Tibial nerve (tissue), 4 donors: ENCODE measurements around the gene SOCS6. TPM values are rescaled to one million over a fixed set of nuclear protein-coding genes. Genes with fewer than 3 reads are reported as not detected.
A peak's percentile ranks its signal among the peaks of the same experiment; 100 is the strongest.

Experiments
- DNase-seq, 2 donors: peaks; one replicate each; pipeline ENCODE4 v3.0.0-alpha.2; 2019; ENCODE audit warnings: low spot score in 2 of 2
- H3K27ac ChIP-seq, 4 donors: fragments of 200-600 bp; sonication (generic) in 3 of 4; one replicate each; pipeline ENCODE4 v1.5.1; 2017 to 2019; ENCODE audit warnings: mild to moderate bottlenecking in 1 of 4
- H3K27me3 ChIP-seq, 2 donors: fragments of 200-600 bp; sonication (generic) in 1 of 2; one replicate each; pipeline versions ENCODE4 v1.5.1 to v1.6.0; 2017 to 2019
- H3K36me3 ChIP-seq, 3 donors: fragments of 200-600 bp; sonication (generic); one replicate each; pipeline ENCODE4 v1.5.1; 2018 to 2019
- H3K4me1 ChIP-seq, 4 donors: fragments of 200-600 bp; sonication (generic) in 3 of 4; one replicate each; pipeline ENCODE4 v1.5.1; 2017 to 2019
- H3K4me3 ChIP-seq, 4 donors: fragments of 200-600 bp; sonication (generic) in 3 of 4; one replicate each; pipeline ENCODE4 v1.5.1; 2017 to 2019; ENCODE audit warnings: mild to moderate bottlenecking in 1 of 4, moderate library complexity in 1 of 4
- H3K9me3 ChIP-seq, 4 donors: fragments of 200-600 bp; sonication (generic) in 3 of 4; one replicate each; pipeline ENCODE4 v1.5.1; 2017 to 2019
- EP300 ChIP-seq, 2 donors: sonication (generic); formaldehyde crosslinking; IDR thresholded peaks; one replicate each; pipeline ENCODE4 v1.6.1; 2017; ENCODE audit warnings: antibody characterized with exemption in 2 of 2, mild to moderate bottlenecking in 1 of 2
- POLR2A ChIP-seq, 2 donors: fragments of 450-650 bp; IDR thresholded peaks; one replicate each; pipeline ENCODE4 v1.6.1; 2017; ENCODE audit warnings: antibody characterized with exemption in 2 of 2, mild to moderate bottlenecking in 2 of 2, moderate library complexity in 2 of 2
- WGBS, 2 donors: methylation state at CpG; one replicate each; pipeline ENCODE4 v1.1.5; 2018; 5-methylcytosine and 5-hydroxymethylcytosine counted together
- total RNA-seq, 4 donors: library from RNA; depleted of rRNA; stranded (reverse); fragments of >200 nt; gene quantifications; one replicate each; pipeline ENCODE4 v1.1.0, GENCODE V29; 2016
- TF ChIP-seq, protein P1 (sequence below), 5 experiments: fragments of 200-600 bp in 3 of 5; fragments of 450-650 bp in 2 of 5; sonication (generic) in 3 of 5; IDR thresholded peaks; one replicate each; pipeline ENCODE4 v1.5.1; 2016 to 2019; ENCODE audit warnings: antibody characterized with exemption in 5 of 5, mild to moderate bottlenecking in 3 of 5, moderate library complexity in 2 of 5

Gene SOCS6
- total RNA-seq, 4 donors from 2014 or later, result 12.9 to 21.8 (median 18.2) TPM

DNA sequence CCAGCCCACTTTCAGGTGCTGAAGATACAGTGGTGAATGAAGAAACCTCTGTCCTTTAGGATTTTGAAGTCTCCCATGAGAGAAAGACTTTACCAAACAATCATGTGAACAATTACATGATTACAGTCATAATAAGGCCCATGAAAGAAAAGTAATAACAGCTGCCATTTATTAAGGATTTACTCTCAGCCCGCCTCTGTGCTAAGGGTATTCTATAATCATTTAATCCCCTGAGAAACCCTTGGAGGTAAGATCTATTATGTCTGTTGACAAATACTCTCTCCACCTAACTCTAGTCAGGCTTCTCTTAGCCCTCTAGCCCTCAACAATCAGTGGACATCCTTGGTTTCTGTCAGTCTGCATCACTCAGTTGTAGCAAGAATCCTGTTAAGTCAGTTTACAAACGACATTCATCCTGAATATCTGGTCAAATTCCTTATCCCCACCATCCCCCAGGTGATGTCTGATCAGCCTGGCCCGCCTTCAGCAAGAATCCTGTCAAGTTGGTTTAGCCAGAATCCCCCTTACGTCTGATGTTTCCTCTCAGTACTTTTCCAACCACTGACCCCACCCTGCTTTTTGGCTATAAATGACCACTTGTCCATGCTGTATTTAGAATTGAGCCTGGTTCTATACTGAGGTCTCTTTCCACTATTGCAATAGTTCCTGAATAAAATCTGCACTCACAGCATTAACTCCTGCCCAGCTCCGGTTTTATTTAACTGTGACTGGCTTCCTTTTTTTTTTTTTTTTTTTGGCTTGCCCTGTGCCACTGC, 12.2 kb upstream of the SOCS6 start:
- Histone ChIP-seq H3K4me1 (no peaks in the 10 kb centered on the region), H3K36me3 (peaks cover 0 to 2% (median 0%) of the 10 kb centered on the region in 3 donors), H3K9me3 (peaks cover 0 to 19% (median 0%) of the 10 kb centered on the region in 4 donors), H3K27me3 (no peaks in the 10 kb centered on the region), H3K4me3 (no peak overlapping the region), H3K27ac (no peak overlapping the region)
- WGBS, 2 donors, result 57 to 58% methylated on average over 5 of the region's 5 CpGs
- TF ChIP-seq, protein P1, sequence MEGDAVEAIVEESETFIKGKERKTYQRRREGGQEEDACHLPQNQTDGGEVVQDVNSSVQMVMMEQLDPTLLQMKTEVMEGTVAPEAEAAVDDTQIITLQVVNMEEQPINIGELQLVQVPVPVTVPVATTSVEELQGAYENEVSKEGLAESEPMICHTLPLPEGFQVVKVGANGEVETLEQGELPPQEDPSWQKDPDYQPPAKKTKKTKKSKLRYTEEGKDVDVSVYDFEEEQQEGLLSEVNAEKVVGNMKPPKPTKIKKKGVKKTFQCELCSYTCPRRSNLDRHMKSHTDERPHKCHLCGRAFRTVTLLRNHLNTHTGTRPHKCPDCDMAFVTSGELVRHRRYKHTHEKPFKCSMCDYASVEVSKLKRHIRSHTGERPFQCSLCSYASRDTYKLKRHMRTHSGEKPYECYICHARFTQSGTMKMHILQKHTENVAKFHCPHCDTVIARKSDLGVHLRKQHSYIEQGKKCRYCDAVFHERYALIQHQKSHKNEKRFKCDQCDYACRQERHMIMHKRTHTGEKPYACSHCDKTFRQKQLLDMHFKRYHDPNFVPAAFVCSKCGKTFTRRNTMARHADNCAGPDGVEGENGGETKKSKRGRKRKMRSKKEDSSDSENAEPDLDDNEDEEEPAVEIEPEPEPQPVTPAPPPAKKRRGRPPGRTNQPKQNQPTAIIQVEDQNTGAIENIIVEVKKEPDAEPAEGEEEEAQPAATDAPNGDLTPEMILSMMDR (IDR thresholded peaks at IDR 0.05), result no peak
- TF ChIP-seq EP300 (IDR thresholded peaks at IDR 0.05) (no peak), POLR2A (IDR thresholded peaks at IDR 0.05) (no peak)
- no peak for DNase-seq

DNA sequence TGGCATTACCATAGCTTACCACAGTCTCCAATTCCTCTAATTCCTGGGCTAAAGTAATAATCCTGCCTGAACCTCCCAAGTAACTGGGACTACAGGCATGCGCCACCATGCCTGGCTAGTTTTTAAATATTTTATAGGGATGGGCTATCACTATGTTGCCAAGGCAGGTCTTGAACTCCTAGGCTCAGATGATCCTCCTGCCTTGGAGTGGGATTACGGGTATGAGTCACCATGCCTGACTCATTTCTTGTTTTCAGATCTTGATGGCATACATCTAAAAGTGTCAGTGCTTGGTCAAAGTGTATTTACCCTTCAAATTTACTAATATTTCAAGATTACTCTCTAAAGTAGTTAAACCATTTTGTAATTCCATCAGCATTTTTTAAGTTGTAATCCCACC, 9.4 kb upstream of the SOCS6 start:
- H3K4me3 ChIP-seq, result no peak overlapping the region
- H3K27ac ChIP-seq, result no peak overlapping the region
- DNase-seq, result no peak
- H3K9me3 ChIP-seq, result peaks cover 0 to 5% (median 0%) of the 10 kb centered on the region in 4 donors
- no peaks in the 10 kb centered on the region for H3K36me3 ChIP-seq
- no peak for TF ChIP-seq POLR2A (IDR thresholded peaks at IDR 0.05)
- TF ChIP-seq, protein P1 (IDR thresholded peaks at IDR 0.05), result no peak
- no peak for TF ChIP-seq EP300 (IDR thresholded peaks at IDR 0.05)
- WGBS, 2 donors, result 98 to 100% methylated on average over 2 of the region's 2 CpGs
- no peaks in the 10 kb centered on the region for H3K27me3 ChIP-seq
- no peaks in the 10 kb centered on the region for H3K4me1 ChIP-seq

DNA sequence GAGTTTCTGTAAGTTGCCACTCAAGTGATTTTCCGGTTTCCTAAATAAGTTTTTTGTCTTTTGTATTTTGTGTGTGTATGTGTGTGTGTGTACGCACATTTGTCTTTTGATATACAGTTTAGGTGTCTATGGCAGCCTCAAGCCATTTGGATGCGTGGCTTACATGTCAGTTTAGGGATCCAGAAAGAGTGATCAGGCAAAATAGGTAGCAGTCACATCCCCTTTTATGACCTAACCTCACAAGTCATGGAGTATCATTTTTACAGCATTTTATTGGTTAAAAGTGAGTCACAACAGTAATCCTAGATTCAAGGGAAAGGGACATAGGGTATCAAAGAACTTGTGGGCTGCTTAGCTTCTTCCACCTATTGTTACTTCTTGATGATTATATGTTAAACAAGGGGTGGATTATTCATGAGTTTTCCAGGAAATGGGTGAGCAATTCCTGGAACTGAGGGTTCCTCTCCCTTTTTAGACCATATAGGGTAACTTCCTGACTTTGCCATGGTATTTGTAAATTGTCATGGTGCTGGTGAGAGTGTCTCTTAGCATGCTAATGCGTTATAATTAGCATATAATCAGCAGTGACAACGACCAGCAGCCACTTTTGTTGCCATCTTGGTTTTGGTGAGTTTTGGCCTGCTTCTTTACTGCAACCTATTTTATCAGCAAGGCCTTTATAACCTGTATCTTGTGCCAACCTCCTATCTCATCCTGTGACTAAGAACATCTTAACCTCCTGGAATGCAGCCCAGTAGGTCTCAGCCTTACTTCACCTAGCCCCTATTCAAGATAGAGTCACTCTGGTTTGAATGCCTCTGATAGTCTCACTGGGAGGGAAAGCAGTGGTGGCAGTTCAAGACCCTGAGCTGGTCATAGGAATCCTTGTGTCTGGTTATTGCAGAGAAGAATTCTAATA, 8.6 kb upstream of the SOCS6 start:
- 78 to 92% methylated on average over 5 of the region's 5 CpGs for WGBS, 2 donors
- TF ChIP-seq EP300 (IDR thresholded peaks at IDR 0.05), result no peak
- TF ChIP-seq, protein P1 (IDR thresholded peaks at IDR 0.05), result no peak
- no peak for TF ChIP-seq POLR2A (IDR thresholded peaks at IDR 0.05)
- Histone ChIP-seq H3K4me1 (no peaks in the 10 kb centered on the region), H3K27ac (no peak overlapping the region), H3K27me3 (no peaks in the 10 kb centered on the region), H3K4me3 (no peak overlapping the region), H3K9me3 (peaks cover 0 to 5% (median 0%) of the 10 kb centered on the region in 4 donors), H3K36me3 (no peaks in the 10 kb centered on the region)
- DNase-seq, result no peak

DNA sequence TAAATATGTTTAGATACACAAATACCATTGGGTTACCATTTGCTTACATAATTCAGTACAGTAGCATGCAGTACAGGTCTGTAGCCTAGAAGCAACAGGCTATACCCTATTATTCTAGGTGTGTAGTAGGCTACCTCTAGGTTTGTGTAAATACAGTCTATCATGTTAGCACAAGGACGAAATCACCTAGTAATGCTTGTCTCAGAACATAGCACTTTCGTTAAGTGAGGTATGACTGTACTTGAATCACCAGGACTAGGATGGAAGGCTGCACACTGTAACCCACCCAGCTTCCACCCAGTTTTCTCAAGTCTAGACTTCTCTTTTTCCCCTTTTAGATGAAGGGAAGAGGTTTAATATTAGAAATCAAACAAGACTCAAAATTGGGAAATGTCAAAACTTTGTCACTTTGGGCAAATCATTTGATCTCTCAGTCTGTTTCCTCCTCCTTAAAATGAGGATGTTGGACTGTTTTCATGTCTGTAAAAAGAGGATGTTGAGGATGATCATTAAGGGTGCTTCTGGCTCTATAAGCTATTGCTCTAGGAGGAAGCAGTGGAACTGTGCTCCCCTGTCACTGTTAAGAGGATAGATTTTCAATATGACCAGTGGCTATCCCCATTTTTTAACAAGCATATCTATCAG, 3.7 kb upstream of the SOCS6 start:
- no peak overlapping the region for H3K27ac ChIP-seq
- H3K4me3 ChIP-seq, result no peak overlapping the region
- WGBS, 2 donors, result 77 to 92% methylated on average over 2 of the region's 2 CpGs
- no peaks in the 10 kb centered on the region for H3K36me3 ChIP-seq
- H3K9me3 ChIP-seq, result no peaks in the 10 kb centered on the region
- no peak for DNase-seq
- peaks cover 0 to 2% (median 0%) of the 10 kb centered on the region in 4 donors for H3K4me1 ChIP-seq
- TF ChIP-seq EP300 (IDR thresholded peaks at IDR 0.05) (peak in 1 of 2 donors; percentile 65), POLR2A (IDR thresholded peaks at IDR 0.05) (no peak)
- TF ChIP-seq, protein P1 (IDR thresholded peaks at IDR 0.05), result no peak
- H3K27me3 ChIP-seq, result no peaks in the 10 kb centered on the region
